Activated naive CD4-positive, alpha-beta T cell treated with anti-CD3 and anti-CD28 coated beads for 36 hours (primary cell): ENCODE data around the gene INPP5A. TPM values are rescaled to one million over a fixed set of nuclear protein-coding genes. Genes with fewer than 3 reads are reported as not detected.

Experiments used
- CTCF ChIA-PET: fragments of 350-600 bp; sonication (Branson Sonifier 250); formaldehyde crosslinking; loops from one replicate; lab custom pipeline; 2021; ENCODE audit warnings: antibody characterized with exemption; lab: Charles Lee
- DNase-seq: peaks from one replicate; pipeline ENCODE4 v3.0.0-alpha.2; 2020
- H3K27ac Mint-ChIP-seq: one replicate; pipeline ENCODE4 v1.8.0; 2021; ENCODE audit warnings: mild to moderate bottlenecking, mixed read lengths
- H3K27me3 Mint-ChIP-seq: one replicate; pipeline ENCODE4 v1.8.0; 2021; ENCODE audit warnings: low read depth, mixed read lengths
- H3K36me3 Mint-ChIP-seq: one replicate; pipeline ENCODE4 v1.8.0; 2021; ENCODE audit warnings: low read depth, mixed read lengths
- H3K4me1 Mint-ChIP-seq: one replicate; pipeline ENCODE4 v1.8.0; 2021; ENCODE audit warnings: low read depth, mixed read lengths
- H3K4me3 Mint-ChIP-seq: one replicate; pipeline ENCODE4 v1.8.0; 2021; ENCODE audit warnings: mild to moderate bottlenecking, moderate library complexity, mixed read lengths
- H3K9me3 Mint-ChIP-seq: one replicate; pipeline ENCODE4 v1.8.0; 2021; ENCODE audit warnings: mixed read lengths
- intact Hi-C: fragments of 100-400 bp; cut with micrococcal nuclease; formaldehyde crosslinking; loops from one replicate; pipeline ENCODE4 v1.15.1; 2023
- total RNA-seq, 2 experiments: library from RNA; stranded (reverse); gene quantifications; one replicate each; pipeline ENCODE4 v1.2.3, GENCODE V29; 2021

The INPP5A gene
- total RNA-seq, 2 experiments from 2014 or later = 17.3 to 19.5 TPM

DNA sequence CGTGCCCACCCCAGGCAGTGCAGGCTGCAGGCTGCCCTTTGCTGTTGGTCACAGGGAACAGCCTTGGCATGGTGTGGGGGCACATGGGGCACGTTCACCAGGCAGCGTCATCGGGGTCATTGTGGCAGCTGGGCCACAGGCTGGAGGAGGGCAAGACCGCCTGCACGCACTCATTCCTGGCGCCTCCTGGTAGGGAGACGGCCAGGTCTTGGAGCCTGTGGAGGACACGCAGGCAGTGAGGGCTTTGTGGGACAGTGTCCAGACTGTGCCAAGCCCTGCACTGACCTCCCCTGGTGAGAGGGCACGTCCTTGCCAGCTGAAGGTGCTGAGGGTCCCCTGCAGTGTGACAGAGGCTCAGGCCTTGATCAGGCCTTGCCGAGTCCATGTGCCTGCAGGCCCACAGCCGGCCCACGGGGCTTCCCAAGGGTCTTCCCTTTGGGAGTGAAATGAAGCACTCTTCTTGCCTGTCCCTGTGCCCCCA lies 171.9 kb downstream of the INPP5A start:
- H3K4me1 Mint-ChIP-seq = no peaks in the 10 kb centered on the region
- H3K27ac Mint-ChIP-seq = no peak overlapping the region
- no peak overlapping the region for H3K4me3 Mint-ChIP-seq
- peaks cover 38% of the 10 kb centered on the region for H3K36me3 Mint-ChIP-seq
- H3K9me3 Mint-ChIP-seq = peaks cover 9% of the 10 kb centered on the region
- CTCF ChIA-PET = no interaction called here
- intact Hi-C loops = no loop called here
- DNase-seq = no peak
- no peaks in the 10 kb centered on the region for H3K27me3 Mint-ChIP-seq

GRCh38 chr10:132710036-132710686 lies 172.6 kb downstream of the INPP5A start:
- H3K4me1 Mint-ChIP-seq = no peaks in the 10 kb centered on the region

DNA sequence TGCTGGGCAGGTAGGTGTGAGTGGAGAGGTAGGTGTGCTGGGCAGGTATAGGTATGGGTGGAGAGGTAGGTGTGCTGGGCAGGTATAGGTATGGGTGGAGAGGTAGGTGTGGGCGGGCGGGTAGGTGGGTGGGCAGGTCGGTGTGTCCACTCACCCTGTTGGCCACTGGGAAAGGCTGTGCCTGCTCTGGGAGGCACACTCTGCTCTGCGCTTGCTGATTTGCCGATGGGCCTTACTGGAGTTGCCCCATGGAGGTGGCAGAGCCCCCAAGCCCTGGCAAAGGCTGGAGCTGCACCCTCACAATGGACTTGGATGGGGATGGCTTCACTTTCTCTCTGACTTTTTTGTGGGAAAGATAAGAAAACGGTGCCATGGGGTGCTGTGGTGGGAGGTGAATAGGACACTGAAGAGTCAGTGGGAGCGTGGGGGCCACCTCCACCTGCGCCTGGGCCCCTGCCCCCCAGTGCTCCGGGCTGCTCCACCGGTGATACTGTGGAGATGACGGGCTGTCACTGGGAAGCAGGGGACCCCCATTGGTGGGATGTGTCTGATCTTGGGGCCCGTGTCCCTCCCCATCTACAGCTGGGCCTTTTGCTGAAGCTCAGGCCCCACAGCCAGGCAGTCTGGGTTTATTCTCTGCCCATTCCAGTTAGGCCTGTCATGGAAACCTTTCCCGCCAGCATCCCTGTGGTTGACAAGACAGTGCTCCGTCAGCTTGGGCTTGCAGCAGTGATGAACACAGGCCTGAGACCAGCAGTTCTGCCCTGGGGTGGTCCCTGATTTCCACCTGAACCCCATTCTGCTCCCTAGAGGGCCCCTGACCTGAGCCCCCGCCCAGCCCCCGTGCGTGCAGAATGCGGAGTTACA lies 173.4 kb downstream of the INPP5A start:
- no peaks in the 10 kb centered on the region for H3K27me3 Mint-ChIP-seq
- no peak for DNase-seq

More at GRCh38 chr10:132710036-132710686, 172.6 kb downstream of the INPP5A start:
- DNase-seq = no peak
- Mint-ChIP-seq H3K9me3 (peaks cover 9% of the 10 kb centered on the region), H3K36me3 (peaks cover 34% of the 10 kb centered on the region), H3K27ac (no peak overlapping the region), H3K27me3 (no peaks in the 10 kb centered on the region), H3K4me3 (no peak overlapping the region)
- CTCF ChIA-PET = no interaction called here
- intact Hi-C loops = no loop called here

DNA sequence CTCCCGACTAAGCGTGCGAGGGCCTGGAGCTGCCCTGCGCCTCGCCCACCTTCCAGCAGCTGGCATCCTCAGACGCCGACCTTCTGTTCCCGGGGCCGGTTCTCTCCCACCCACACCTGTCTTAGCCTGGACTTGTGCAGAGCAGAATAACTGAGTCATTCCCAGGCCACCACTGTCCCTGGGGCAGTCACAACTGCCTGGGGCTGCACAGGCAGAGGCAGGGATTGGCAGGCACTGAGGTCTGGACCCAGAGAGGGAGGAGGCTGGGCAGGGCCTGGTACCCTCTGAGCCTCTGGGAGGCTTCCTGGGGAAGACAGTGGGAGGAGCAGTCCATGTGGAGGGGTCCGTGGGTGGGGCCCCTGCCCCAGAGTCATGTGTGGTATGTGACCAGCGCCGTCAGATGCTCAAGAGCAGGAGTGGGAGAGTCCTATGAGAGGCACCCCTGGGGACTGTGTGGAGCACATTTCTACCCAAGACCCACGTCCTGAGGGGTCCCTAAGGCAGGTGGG lies 174.1 kb downstream of the INPP5A start:
- Mint-ChIP-seq H3K27me3 (no peaks in the 10 kb centered on the region), H3K4me3 (no peak overlapping the region), H3K4me1 (no peaks in the 10 kb centered on the region), H3K9me3 (no peaks in the 10 kb centered on the region), H3K36me3 (peaks cover 23% of the 10 kb centered on the region), H3K27ac (no peak overlapping the region)
- DNase-seq = no peak
- intact Hi-C loops = no loop called here
- CTCF ChIA-PET = no interaction called here

More for the DNA sequence above, 173.4 kb downstream of the INPP5A start:
- Mint-ChIP-seq H3K36me3 (peaks cover 27% of the 10 kb centered on the region), H3K4me3 (no peak overlapping the region), H3K27ac (no peak overlapping the region), H3K4me1 (no peaks in the 10 kb centered on the region), H3K9me3 (peaks cover 3% of the 10 kb centered on the region)
- intact Hi-C loops = no loop called here
- CTCF ChIA-PET = no interaction called here

GRCh38 chr10:132712291-132712690 lies 174.7 kb downstream of the INPP5A start:
- Mint-ChIP-seq H3K9me3 (no peaks in the 10 kb centered on the region), H3K27me3 (no peaks in the 10 kb centered on the region), H3K4me3 (no peak overlapping the region), H3K4me1 (no peaks in the 10 kb centered on the region), H3K36me3 (peaks cover 20% of the 10 kb centered on the region), H3K27ac (no peak overlapping the region)
- intact Hi-C loops = no loop called here
- CTCF ChIA-PET = no interaction called here
- no peak for DNase-seq

- Mint-ChIP-seq H3K27me3 (no peaks in the 10 kb centered on the region), H3K9me3 (no peaks in the 10 kb centered on the region)
These were observed 175.2 kb downstream of the INPP5A start for GRCh38 chr10:132712743-132713142.

DNA sequence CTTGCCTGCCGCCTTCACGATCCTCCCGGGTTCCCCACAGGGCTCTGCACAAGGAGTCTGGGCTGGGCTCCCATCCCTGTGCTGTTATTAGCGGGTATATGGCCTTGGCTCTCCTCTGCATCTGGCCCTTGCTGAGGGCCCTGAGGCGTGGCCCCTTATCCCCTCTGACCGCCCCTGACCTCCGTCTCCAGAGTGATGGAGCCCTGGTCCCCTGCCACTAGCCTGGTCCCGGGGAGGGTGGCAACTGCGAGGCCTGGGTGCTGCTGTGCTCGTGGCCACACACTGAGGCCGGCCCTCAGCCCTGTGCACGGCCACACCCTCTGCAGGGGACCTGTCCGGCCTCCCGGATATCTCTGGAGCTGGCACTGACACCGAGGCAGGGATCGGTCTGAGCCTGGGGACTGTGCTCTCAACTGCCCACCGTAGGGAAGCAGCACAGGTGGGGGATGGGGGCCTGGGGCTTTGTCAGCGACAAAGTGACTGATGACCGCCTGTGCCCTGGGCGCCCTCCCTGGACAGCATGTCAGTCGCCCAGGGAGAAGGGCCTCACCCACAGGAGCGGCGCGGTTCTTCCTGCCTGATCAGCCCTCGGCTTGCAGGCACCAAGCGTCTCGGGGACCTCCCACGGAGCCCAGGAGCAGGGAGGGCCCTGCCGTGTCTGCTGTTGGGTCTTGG lies 176.0 kb downstream of the INPP5A start:
- Mint-ChIP-seq H3K4me1 (no peaks in the 10 kb centered on the region), H3K27me3 (no peaks in the 10 kb centered on the region), H3K9me3 (no peaks in the 10 kb centered on the region), H3K4me3 (no peak overlapping the region), H3K36me3 (peaks cover 16% of the 10 kb centered on the region), H3K27ac (no peak overlapping the region)
- intact Hi-C loops = no loop called here
- DNase-seq = no peak
- CTCF ChIA-PET = no interaction called here

More at GRCh38 chr10:132712743-132713142, 175.2 kb downstream of the INPP5A start:
- intact Hi-C loops = no loop called here
- Mint-ChIP-seq H3K27ac (no peak overlapping the region), H3K4me1 (no peaks in the 10 kb centered on the region), H3K36me3 (peaks cover 17% of the 10 kb centered on the region), H3K4me3 (no peak overlapping the region)
- CTCF ChIA-PET = no interaction called here
- DNase-seq = no peak

DNA sequence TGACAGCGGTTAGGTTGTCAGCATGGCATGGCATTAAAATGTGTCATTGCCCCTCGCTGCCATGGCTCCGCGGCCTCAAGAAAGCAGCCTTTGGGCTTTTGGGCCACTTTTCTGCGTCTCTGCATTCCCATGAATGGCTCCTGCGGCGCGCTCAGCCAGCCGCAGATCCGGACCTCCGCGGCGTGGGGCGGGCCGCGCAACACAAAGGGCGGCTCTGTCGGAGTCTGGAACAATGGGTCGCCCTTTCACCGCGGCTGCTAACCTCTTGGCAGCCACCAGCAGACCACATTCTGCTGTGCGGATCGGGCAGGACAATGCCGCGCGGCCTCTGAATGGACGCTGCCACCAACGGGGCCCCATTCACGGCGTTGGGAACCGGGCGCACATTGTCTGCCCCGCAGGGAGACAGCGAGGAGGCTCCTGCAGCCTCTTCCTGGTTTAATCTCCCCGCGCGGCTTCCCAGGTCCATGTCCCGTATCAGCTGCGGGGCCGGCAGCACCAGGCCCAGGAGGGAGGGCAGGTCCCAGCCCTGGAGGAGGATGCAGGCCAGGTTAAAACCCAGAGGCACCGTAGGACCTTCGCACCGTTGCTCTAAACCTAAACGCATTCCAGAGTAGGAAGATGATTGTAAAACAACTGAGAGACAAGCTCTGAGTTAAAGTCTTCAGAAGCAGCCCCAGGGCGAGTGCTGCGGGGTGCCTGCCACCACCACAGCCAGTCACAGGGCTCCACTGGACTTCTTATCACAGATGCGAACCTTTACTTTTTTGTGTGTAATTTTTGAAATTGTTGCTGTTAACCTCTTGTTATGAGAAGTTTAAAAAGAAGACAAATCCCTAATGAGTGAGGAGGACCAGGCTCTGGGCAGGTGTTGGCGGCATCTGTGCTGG lies 176.8 kb downstream of the INPP5A start:
- no peak for DNase-seq
- Mint-ChIP-seq H3K4me1 (no peaks in the 10 kb centered on the region), H3K4me3 (no peak overlapping the region), H3K9me3 (no peaks in the 10 kb centered on the region), H3K36me3 (peaks cover 16% of the 10 kb centered on the region), H3K27me3 (no peaks in the 10 kb centered on the region), H3K27ac (no peak overlapping the region)
- intact Hi-C loops = no loop called here
- CTCF ChIA-PET = no interaction called here

DNA sequence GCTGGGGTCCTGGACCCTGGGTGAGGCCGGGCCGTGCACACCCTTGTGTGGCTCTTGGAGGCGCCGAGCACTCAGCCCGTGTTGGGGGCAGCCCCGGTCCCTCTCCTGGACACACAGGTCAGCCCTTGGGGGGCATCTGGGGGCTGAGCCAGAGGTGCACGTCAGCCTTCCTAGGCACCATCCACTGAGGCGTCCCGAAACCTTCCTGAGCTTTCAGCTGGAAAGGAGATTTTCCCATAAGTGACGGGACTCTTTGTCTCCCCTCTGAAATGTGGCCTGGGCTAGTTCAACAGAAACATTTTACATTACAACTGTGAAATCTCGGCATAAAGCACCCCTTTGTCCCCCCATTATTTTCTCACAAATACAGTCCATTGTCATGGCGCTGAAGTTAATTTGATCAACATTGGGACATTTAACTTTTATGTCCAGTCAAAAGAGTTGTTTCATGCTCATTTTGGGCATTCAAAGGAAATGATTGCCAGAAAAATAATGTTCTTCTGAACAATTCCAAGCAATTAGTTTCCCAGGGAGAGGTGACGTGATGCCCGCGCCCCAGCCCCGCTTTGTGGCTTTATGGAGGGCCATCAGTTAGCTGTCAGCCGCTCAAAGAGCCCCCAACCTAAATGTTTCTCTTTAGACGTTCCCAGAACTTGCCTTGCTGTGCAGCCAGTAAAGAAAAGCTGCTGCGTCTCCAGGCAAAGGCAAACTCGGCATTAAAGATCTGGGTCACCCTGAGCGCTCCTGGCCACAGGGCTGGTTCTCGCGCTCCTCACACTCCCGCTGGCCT lies 177.6 kb downstream of the INPP5A start:
- H3K27me3 Mint-ChIP-seq = no peaks in the 10 kb centered on the region
- H3K4me3 Mint-ChIP-seq = no peak overlapping the region
- CTCF ChIA-PET = no interaction called here
- H3K27ac Mint-ChIP-seq = no peak overlapping the region
- H3K9me3 Mint-ChIP-seq = no peaks in the 10 kb centered on the region
- H3K4me1 Mint-ChIP-seq = no peaks in the 10 kb centered on the region
- peaks cover 16% of the 10 kb centered on the region for H3K36me3 Mint-ChIP-seq
- intact Hi-C loops = no loop called here
- DNase-seq = no peak

- Mint-ChIP-seq H3K36me3 (peaks cover 12% of the 10 kb centered on the region), H3K27ac (no peak overlapping the region), H3K27me3 (no peaks in the 10 kb centered on the region), H3K4me1 (no peaks in the 10 kb centered on the region), H3K9me3 (no peaks in the 10 kb centered on the region), H3K4me3 (no peak overlapping the region)
- intact Hi-C loops = no loop called here
- CTCF ChIA-PET = no interaction called here
- no peak for DNase-seq
These were observed 178.4 kb downstream of the INPP5A start for GRCh38 chr10:132715776-132716680.
